GM10248 (cell line): ENCODE results near the gene BCAS4.

Experiments used
- CTCF ChIA-PET: fragments of 300-600 bp; sonication (Branson Sonifier 250); formaldehyde crosslinking; extraction: SDS; loops from one replicate; lab custom pipeline; 2021; ENCODE audit warnings: antibody characterized with exemption; lab: Yijun Ruan, JAX
- POLR2A ChIA-PET: fragments of 350-650 bp; sonication (Branson Sonifier 250); formaldehyde crosslinking; extraction: SDS; loops from one replicate; lab custom pipeline; 2020; ENCODE audit warnings: antibody characterized with exemption; lab: Yijun Ruan, JAX
- DNase-seq: peaks from one replicate; pipeline ENCODE4 v3.0.0; 2012; ENCODE audit errors: extremely low spot score
- CTCF ChIP-seq: IDR thresholded peaks from 2 replicates; pipeline ENCODE4 v1.5.1; 2012; ENCODE audit warnings: mild to moderate bottlenecking, low read depth; ENCODE audit errors: extremely low read depth, missing control alignments, control extremely low read depth

BCAS4 gene

GRCh38 chr20:50903353-50904051 is 108.6 kb downstream of the BCAS4 start:
- DNase-seq = no peak
- ChIA-PET CTCF (interaction anchor here (0.8 to 2.1 kb wide), 6 partner anchors 8 to 109 kb away, joined by 3 to 8 read pairs (median 3); partner anchors contain the start of gene BCAS4), POLR2A (no interaction called here)
- no peak for TF ChIP-seq CTCF

GRCh38 chr20:50904067-50904570 is 109.3 kb downstream of the BCAS4 start:
- TF ChIP-seq CTCF = no peak
- ChIA-PET POLR2A (no interaction called here), CTCF (interaction anchor here (0.8 to 2.1 kb wide), 2 partner anchors 10 to 14 kb away, joined by 3 to 8 read pairs; no protein-coding TSS in a partner anchor)
- DNase-seq = no peak

DNA sequence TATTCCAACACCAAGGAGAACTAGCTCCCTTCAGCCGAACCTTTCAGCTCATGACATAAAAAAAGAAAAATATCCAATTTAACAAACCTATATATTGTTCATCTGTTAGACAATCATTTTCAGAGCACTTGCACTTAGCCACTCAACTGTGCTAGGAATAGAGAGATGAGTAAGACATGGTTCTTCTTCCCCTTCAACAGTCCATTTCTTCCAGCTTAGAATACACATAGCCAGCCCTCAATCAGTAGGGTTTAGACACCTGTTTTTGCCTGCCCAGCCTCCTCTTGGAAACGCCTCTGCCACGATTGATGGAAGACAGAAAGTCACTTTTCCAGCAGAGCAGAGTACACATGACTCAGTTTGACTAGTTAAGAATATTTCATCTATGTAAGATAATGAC is 114.6 kb downstream of the BCAS4 start:
- no peak for DNase-seq
- POLR2A ChIA-PET = no interaction called here
- TF ChIP-seq CTCF = no peak
- CTCF ChIA-PET = interaction anchor here (1.3 to 11.1 kb wide), 4 partner anchors 10 to 115 kb away, joined by 3 to 191 read pairs (median 14); partner anchors contain the start of genes ADNP and BCAS4

- ChIA-PET POLR2A (no interaction called here), CTCF (interaction anchor here (1.1 to 11.1 kb wide), 7 partner anchors 8 to 117 kb away, joined by 3 to 191 read pairs (median 4); partner anchors contain the start of genes ADNP and BCAS4)
- TF ChIP-seq CTCF = no peak
- DNase-seq = no peak
These were observed 116.2 kb downstream of the BCAS4 start for GRCh38 chr20:50911030-50911429.

DNA sequence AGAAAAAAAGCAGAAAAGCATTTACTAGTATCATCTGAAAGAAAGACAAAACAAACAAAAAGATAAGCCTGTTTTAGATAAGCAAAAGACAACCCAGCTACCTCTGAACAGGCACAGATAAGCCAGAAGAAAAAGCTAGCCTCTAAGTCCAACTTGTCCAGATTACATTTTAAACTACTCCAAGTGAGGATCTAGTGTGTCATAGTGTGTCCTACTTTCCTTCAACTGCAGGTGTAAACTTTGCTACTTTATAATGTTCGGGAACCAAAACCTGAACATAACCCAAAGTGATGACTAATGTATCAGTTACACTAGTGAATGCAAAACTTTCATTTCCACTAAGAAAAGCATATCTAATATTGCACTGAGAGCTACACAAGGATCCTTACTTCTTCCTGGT is 116.9 kb downstream of the BCAS4 start:
- ChIA-PET POLR2A (interaction anchor here (0.6 to 0.8 kb wide), 3 partner anchors 9 to 95 kb away, joined by 3 to 12 read pairs (median 4); no protein-coding TSS in a partner anchor), CTCF (interaction anchor here (1.4 to 11.1 kb wide), 6 partner anchors 9 to 118 kb away, joined by 3 to 191 read pairs (median 4); partner anchors contain the start of genes ADNP and BCAS4)
- DNase-seq = peak; percentile 47
- TF ChIP-seq CTCF = no peak

GRCh38 chr20:50913690-50914375 is 119.0 kb downstream of the BCAS4 start:
- no peak for DNase-seq
- TF ChIP-seq CTCF = no peak
- POLR2A ChIA-PET = no interaction called here
- CTCF ChIA-PET = interaction anchor here (1.5 to 11.1 kb wide), 4 partner anchors 10 to 123 kb away, joined by 3 to 191 read pairs (median 12); partner anchors contain the start of genes ADNP and BCAS4
